Mucosa of rectum (tissue), 2 donors: ENCODE data around the gene RBM44.

Source experiments
- H3K27ac ChIP-seq, 2 donors: one replicate each; pipeline ENCODE4 v1.7.0; 2013; ENCODE audit warnings: inconsistent platforms in 2 of 2, low read depth in 2 of 2, low read length in 2 of 2
- H3K27me3 ChIP-seq, 2 donors: one replicate each; pipeline ENCODE4 v1.7.0; 2013; ENCODE audit warnings: low read length in 2 of 2; ENCODE audit not compliant: control insufficient read depth in 2 of 2, insufficient read depth in 2 of 2
- H3K36me3 ChIP-seq, 2 donors: one replicate each; pipeline ENCODE4 v1.7.0; 2013; ENCODE audit warnings: low read length in 2 of 2; ENCODE audit not compliant: control insufficient read depth in 2 of 2, insufficient read depth in 2 of 2
- H3K4me1 ChIP-seq, 2 donors: one replicate each; pipeline ENCODE4 v1.7.0; 2013; ENCODE audit warnings: low read length in 2 of 2, mild to moderate bottlenecking in 1 of 2; ENCODE audit not compliant: control insufficient read depth in 2 of 2, insufficient read depth in 2 of 2
- H3K4me3 ChIP-seq, 2 donors: one replicate each; pipeline ENCODE4 v1.7.0; 2013; ENCODE audit warnings: low read length in 2 of 2
- H3K9ac ChIP-seq, 2 donors: one replicate each; pipeline ENCODE4 v1.7.0; 2013; ENCODE audit warnings: low read length in 2 of 2, low read depth in 1 of 2, mild to moderate bottlenecking in 1 of 2
- H3K9me3 ChIP-seq, 2 donors: one replicate each; pipeline ENCODE4 v1.7.0; 2013; ENCODE audit warnings: low read length in 2 of 2; ENCODE audit not compliant: control insufficient read depth in 2 of 2
- donor health status: healthy.
- donor health status: Normal muscosa, but diverticular disease.

RBM44 gene

DNA sequence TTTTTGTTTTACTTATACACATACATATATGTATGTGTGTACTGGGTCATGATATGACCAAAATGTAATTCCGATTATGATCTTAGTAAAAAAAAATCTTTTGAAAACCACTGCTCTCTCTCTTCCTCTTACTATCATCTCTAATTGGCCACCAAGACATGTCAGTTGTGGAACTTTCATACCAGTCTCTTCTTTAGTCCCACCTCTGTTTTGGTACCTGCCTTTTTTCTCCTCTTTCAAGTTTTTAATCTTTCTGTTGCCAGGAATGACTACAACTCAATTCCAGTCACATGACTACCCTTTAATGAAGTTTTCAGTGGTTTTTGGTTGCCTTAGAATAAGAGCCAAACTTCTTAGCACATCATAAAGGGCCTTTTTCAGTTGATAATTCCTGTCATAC lies 17.1 kb downstream of the RBM44 start:
- Histone ChIP-seq H3K9ac (no peak overlapping the region), H3K4me1 (no peaks in the 10 kb centered on the region), H3K4me3 (no peak overlapping the region), H3K27ac (no peak overlapping the region), H3K27me3 (no peaks in the 10 kb centered on the region), H3K9me3 (no peaks in the 10 kb centered on the region), H3K36me3 (no peaks in the 10 kb centered on the region)

DNA sequence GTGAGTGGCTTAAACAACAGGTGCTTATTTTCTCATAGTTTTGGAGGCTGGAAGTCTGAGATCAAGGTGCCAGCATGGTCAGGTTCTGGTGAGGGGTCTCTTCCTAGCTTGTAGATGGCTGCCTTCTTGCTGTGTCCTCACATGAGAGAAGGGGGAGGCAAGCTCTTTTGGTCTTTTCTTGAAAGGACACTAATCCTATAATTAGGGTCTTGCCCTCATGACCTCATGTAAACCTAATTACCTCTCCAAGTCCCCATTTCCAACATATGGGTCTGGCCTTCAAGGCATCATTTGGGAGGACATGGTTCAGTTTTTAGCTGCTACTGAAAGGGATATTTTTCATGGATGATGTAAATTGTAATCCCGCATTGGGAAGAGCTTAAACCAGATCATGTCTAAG lies 18.0 kb downstream of the RBM44 start:
- H3K27me3 ChIP-seq = no peaks in the 10 kb centered on the region
- no peaks in the 10 kb centered on the region for H3K36me3 ChIP-seq
- no peaks in the 10 kb centered on the region for H3K9me3 ChIP-seq
- H3K4me1 ChIP-seq = no peaks in the 10 kb centered on the region
- H3K4me3 ChIP-seq = no peak overlapping the region
- H3K27ac ChIP-seq = no peak overlapping the region
- no peak overlapping the region for H3K9ac ChIP-seq

DNA sequence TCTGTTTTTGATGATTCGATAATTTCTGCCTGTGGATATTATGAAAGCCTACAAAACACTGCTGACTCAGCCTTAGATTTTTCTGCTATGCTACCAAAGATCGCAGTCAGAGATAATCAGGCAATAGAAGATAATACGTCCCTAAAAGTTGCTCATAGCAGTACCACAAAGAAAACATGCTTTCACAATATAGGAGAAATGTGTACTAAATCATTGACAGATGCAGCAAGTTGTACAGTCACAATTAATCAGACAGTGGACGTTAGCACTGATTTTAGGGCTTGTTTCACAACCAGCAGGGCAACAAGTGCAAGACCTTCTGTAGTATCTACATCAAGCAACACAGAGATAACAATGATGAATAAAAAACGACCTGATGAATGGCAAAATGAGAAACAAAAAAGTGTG lies 19.5 kb downstream of the RBM44 start:
- Histone ChIP-seq H3K27ac (no peak overlapping the region), H3K9ac (no peak overlapping the region), H3K9me3 (no peaks in the 10 kb centered on the region)

DNA sequence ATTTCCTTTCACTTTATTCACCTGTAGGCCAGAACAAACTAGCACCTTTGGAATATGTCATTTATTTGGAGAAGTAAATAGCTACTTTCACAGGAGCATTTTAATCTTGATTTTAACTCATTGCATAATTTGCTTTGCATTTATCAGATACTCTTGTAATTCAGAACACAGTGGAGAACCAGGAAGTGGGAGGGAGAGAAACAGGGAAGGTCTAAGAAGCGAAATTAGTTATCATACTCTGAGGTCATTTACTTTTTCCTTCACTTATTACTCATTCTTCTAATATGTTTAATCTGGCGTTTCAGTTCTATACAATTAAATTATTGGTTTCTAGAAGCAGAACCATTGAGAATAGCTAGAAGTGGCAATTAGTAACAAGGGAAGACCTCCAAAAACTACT lies 20.7 kb downstream of the RBM44 start:
- Histone ChIP-seq H3K27ac (no peak overlapping the region), H3K9ac (no peak overlapping the region), H3K36me3 (no peaks in the 10 kb centered on the region), H3K4me1 (no peaks in the 10 kb centered on the region), H3K4me3 (no peak overlapping the region), H3K27me3 (no peaks in the 10 kb centered on the region), H3K9me3 (no peaks in the 10 kb centered on the region)

More for the DNA sequence above, 19.5 kb downstream of the RBM44 start:
- Histone ChIP-seq H3K36me3 (no peaks in the 10 kb centered on the region), H3K4me1 (no peaks in the 10 kb centered on the region), H3K27me3 (no peaks in the 10 kb centered on the region), H3K4me3 (no peak overlapping the region)

DNA sequence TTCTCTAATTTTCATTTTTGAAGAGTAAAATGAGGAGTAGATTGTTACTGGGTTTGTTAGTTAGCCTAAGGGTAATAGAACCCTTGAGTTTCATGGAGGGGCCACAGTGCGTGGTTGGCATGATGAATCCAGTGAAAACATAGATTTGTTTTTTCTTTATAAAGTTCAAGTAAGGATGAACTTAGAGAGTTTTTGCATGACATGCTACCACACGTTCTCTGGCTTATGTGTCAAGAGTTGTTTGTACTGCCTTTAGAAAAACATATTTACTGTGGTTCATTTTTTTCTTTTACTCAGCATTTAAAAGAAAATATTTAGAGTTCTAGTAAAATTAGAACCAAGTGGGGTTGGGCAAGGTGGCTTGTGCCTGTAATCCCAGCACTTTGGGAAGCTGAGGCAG lies 21.8 kb downstream of the RBM44 start:
- H3K9ac ChIP-seq = no peak overlapping the region
- H3K4me1 ChIP-seq = no peaks in the 10 kb centered on the region

DNA sequence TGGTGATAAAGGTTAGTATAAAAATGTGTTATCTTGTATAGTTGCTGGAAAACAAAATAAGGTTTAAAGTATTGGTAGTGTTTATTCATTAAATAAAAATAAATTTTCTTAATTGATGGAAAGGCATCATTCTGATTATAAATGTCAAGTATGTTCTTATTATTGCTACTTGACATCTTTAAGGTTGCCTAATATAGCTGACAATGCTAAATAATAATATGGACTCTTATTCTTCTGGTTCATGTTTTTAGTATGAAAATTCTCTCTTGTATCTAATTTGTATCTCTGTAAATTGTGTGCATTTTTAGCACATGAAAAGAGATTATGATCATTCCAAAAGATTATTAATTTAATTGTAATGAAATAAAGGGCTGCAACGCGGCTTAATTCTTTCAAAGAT lies 25.0 kb downstream of the RBM44 start:
- Histone ChIP-seq H3K9ac (no peak overlapping the region), H3K36me3 (no peaks in the 10 kb centered on the region), H3K4me1 (no peaks in the 10 kb centered on the region), H3K27me3 (no peaks in the 10 kb centered on the region), H3K27ac (no peak overlapping the region), H3K9me3 (no peaks in the 10 kb centered on the region), H3K4me3 (no peak overlapping the region)

More for the DNA sequence above, 21.8 kb downstream of the RBM44 start:
- Histone ChIP-seq H3K36me3 (no peaks in the 10 kb centered on the region), H3K4me3 (no peak overlapping the region), H3K9me3 (no peaks in the 10 kb centered on the region), H3K27me3 (no peaks in the 10 kb centered on the region), H3K27ac (no peak overlapping the region)

DNA sequence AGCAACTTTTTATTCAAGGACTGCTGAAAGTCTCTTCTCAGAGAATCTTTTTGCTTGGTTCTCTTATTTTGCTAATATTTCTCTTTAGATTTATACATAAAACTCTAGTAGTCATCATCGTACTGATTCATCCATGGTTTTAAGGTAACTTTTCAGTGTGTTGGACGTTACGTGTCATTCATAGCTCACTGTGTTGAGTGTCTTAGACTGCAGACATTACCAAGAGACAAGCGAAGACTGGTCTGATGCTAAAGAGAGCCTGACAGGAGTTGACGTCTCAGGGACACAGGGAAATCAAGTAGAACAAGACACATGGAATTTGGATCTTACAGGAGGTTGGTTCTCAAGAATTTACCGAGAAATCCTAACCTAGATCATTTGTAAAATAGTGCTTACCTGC lies 25.5 kb downstream of the RBM44 start:
- Histone ChIP-seq H3K4me3 (no peak overlapping the region), H3K9ac (no peak overlapping the region), H3K4me1 (no peaks in the 10 kb centered on the region), H3K9me3 (no peaks in the 10 kb centered on the region), H3K36me3 (no peaks in the 10 kb centered on the region), H3K27me3 (no peaks in the 10 kb centered on the region), H3K27ac (no peak overlapping the region)

DNA sequence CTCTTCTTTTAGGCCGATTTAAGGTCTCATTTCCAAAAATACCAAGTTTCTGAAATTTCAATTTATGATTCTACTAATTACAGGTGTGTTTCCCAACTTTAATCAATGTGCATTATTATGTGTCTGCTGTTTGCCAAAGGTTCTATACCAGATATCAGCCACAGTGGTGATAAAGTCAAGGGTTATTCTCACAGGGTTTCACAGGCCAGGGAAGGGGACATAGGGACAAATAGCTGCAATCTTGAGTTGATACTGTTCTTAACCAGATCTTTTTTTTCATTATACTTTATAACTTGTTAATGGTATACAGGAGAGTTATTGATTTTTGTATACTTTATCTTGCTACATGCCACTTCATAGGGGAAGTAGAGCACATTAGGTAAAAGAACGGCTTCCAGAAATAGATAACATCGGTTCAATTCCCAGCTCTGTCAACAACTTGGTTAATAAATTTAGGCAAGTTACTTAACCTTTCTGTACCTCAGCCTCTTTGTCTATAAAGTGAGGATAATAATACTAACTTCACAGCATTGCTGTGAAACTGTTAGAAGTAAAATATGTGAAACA lies 28.9 kb downstream of the RBM44 start:
- no peak overlapping the region for H3K27ac ChIP-seq
- no peak overlapping the region for H3K4me3 ChIP-seq
- H3K4me1 ChIP-seq = no peaks in the 10 kb centered on the region
- H3K27me3 ChIP-seq = no peaks in the 10 kb centered on the region
- no peak overlapping the region for H3K9ac ChIP-seq
- H3K36me3 ChIP-seq = no peaks in the 10 kb centered on the region
- no peaks in the 10 kb centered on the region for H3K9me3 ChIP-seq

DNA sequence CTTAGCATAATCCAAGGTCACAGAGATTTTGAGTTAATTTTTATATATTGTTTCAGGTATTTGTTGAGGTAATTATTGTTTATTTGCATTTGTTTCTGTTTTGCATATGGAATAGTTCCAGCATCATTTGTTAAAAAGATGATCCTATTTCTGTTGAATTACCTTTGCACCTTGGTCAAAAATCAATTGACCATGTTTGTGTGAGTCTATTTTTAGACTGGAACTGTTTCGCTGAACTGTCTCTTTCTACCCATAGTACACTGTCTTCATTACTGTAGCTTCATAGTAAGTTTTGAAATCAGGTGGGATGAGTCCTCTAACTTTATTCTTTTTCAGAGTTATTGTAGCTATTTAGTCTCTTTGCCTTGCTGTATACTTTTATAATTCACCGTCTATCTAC lies 31.9 kb downstream of the RBM44 start:
- Histone ChIP-seq H3K27ac (no peak overlapping the region), H3K27me3 (no peaks in the 10 kb centered on the region), H3K4me3 (no peak overlapping the region), H3K9me3 (no peaks in the 10 kb centered on the region), H3K9ac (no peak overlapping the region), H3K36me3 (no peaks in the 10 kb centered on the region), H3K4me1 (no peaks in the 10 kb centered on the region)

DNA sequence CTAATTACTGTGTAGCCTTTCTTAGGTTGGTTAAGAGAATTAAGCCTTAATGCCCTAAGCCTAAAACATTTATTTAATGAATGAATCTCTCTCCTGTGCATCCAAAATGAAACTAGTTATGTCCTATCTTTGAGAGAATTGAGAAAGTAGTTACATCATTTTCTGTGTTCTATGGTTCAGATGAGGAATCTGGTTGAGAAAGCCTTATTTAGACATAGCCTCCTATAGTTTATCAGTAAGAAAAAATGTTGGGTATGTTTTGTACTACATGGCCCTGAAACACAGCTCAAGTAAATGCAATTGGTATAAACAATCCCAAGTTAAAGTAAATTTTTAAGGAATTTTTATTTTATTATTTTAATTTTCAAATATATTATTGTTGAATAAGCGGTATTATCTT lies 35.0 kb downstream of the RBM44 start:
- H3K27ac ChIP-seq = no peak overlapping the region
- no peaks in the 10 kb centered on the region for H3K4me1 ChIP-seq
- no peaks in the 10 kb centered on the region for H3K36me3 ChIP-seq
- H3K9me3 ChIP-seq = no peaks in the 10 kb centered on the region
- no peak overlapping the region for H3K4me3 ChIP-seq
- no peak overlapping the region for H3K9ac ChIP-seq
- no peaks in the 10 kb centered on the region for H3K27me3 ChIP-seq

DNA sequence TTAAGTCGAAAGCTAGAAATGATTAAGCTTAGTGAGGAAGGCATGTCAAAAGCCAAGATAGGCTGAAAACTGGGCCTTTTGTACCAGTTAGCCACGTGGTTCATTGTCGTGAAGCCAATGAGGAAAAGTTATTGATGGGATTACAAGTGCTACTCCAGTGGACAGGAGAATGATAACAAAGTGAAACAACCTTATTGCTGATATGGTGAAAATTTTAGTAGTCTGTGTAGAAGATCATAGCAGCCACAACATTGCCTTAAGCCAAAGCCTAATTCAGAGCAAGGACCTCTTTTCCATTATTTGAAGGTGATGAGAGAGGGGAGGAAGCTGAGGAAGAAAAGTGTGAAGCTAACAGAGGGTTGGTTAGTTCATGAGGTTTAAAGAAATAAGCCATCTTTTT lies 36.8 kb downstream of the RBM44 start:
- H3K9me3 ChIP-seq = no peaks in the 10 kb centered on the region
- no peak overlapping the region for H3K27ac ChIP-seq
- no peak overlapping the region for H3K9ac ChIP-seq

More for the DNA sequence above, 36.8 kb downstream of the RBM44 start:
- no peaks in the 10 kb centered on the region for H3K36me3 ChIP-seq
- no peaks in the 10 kb centered on the region for H3K27me3 ChIP-seq
- H3K4me1 ChIP-seq = no peaks in the 10 kb centered on the region
- no peak overlapping the region for H3K4me3 ChIP-seq
